K562 (cell line): ENCODE data around the gene HEMGN. TPM values are rescaled to one million over a fixed set of nuclear protein-coding genes. Genes with fewer than 3 reads are reported as not detected.

Experiments
- ATAC-seq: fragments of 200-7000 bp; cut with Tn5 transposase; 3 replicates; pipeline ENCODE4 v1.9.1; 2020; ENCODE audit warnings: moderate library complexity
- BruUV-seq: library from RNA; stranded (reverse); fragments of 400-500 nt; replicated peaks from 2 replicates; lab custom pipeline; 2021; lab: Mats Ljungman, UMichigan
- CTCF ChIA-PET: fragments of 300-600 bp; formaldehyde crosslinking; extraction: SDS; loops from one replicate; lab custom pipeline; 2021; ENCODE audit warnings: low intra/inter-chr PET ratio; lab: Yijun Ruan, JAX
- POLR2A ChIA-PET: fragments of 300-600, 350-650 bp; sonication (Branson Sonifier 250); formaldehyde crosslinking; extraction: SDS; loops from one replicate; lab custom pipeline; 2021; ENCODE audit warnings: antibody characterized with exemption, inconsistent platforms; lab: Yijun Ruan, JAX
- DNase-seq, 4 experiments: peaks; one replicate each; pipeline versions ENCODE4 v3.0.0 to v3.0.0-alpha.2; 2011 to 2018; ENCODE audit warnings: low spot score in 3 of 4, mixed read lengths in 3 of 4; ENCODE audit errors: extremely low read depth in 1 of 4
- FAIRE-seq: peaks from 2 replicates; lab custom pipeline; 2011; peaks lifted over from hg19 to GRCh38; lab: Jason Lieb, UNC
- H2AFZ ChIP-seq: 2 replicates; pipeline ENCODE4 v1.6.0; 2011; ENCODE audit warnings: low read depth, low read length, control low read depth, inconsistent platforms
- H3K27ac ChIP-seq: fragments of 200-600 bp; 3 replicates; pipeline ENCODE4 v1.8.0; 2011; ENCODE audit warnings: low read depth, mild to moderate bottlenecking, control low read depth, inconsistent platforms, low read length, moderate library complexity, mixed read lengths; ENCODE audit errors: extremely low read depth
- H3K27me3 ChIP-seq, 2 experiments: fragments of 300-600 bp in 1 of 2; 2 replicates in 1 of 2; 3 replicates in 1 of 2; pipeline versions ENCODE4 v1.6.0 to v1.8.0; 2011; ENCODE audit warnings: inconsistent platforms in 2 of 2, low read length in 2 of 2, mild to moderate bottlenecking in 1 of 2, mixed read lengths in 1 of 2, moderate library complexity in 1 of 2; ENCODE audit not compliant: control insufficient read depth in 2 of 2, insufficient read depth in 2 of 2
- H3K36me3 ChIP-seq: fragments of 300-600 bp; 3 replicates; pipeline ENCODE4 v1.8.0; 2011; ENCODE audit warnings: mild to moderate bottlenecking, low read length, inconsistent platforms; ENCODE audit not compliant: control insufficient read depth, insufficient read depth
- H3K4me1 ChIP-seq, 2 experiments: fragments of 200-600 bp in 1 of 2; replicated peaks in 1 of 2; 2 replicates in 1 of 2; 3 replicates in 1 of 2; pipeline versions ENCODE4 v1.5.1 to v1.8.0; 2011; ENCODE audit warnings: inconsistent platforms in 2 of 2, low read length in 2 of 2, mild to moderate bottlenecking in 1 of 2, mixed read lengths in 1 of 2, moderate library complexity in 1 of 2; ENCODE audit not compliant: control insufficient read depth in 2 of 2, insufficient read depth in 2 of 2
- H3K4me2 ChIP-seq: 2 replicates; pipeline ENCODE4 v1.6.1; 2011; ENCODE audit warnings: low read length, control low read depth, inconsistent platforms, mixed read lengths; ENCODE audit not compliant: insufficient read depth
- H3K4me3 ChIP-seq: fragments of 200-600 bp; sonication (generic), shearing (Covaris generic); 2 replicates; pipeline ENCODE4 v1.5.1; 2016; ENCODE audit warnings: control low read depth, inconsistent platforms
- H3K79me2 ChIP-seq: fragments of 200-600 bp; 3 replicates; pipeline ENCODE4 v1.8.0; 2011; ENCODE audit warnings: low read length, inconsistent platforms; ENCODE audit not compliant: control insufficient read depth, insufficient read depth
- H3K9ac ChIP-seq, 2 experiments: 2 replicates each; pipeline versions ENCODE4 v1.6.0 to v1.6.1; 2011; ENCODE audit warnings: low read depth in 2 of 2, low read length in 2 of 2, control low read depth in 1 of 2, inconsistent platforms in 1 of 2, mild to moderate bottlenecking in 1 of 2, mixed read lengths in 1 of 2; ENCODE audit not compliant: insufficient read depth in 1 of 2
- H3K9me1 ChIP-seq: one replicate; pipeline ENCODE4 v1.6.0; 2011; ENCODE audit warnings: inconsistent platforms, mild to moderate bottlenecking, low read length, moderate library complexity; ENCODE audit not compliant: control insufficient read depth, insufficient read depth
- H3K9me3 ChIP-seq: replicated peaks from 2 replicates; pipeline ENCODE4 v1.5.1; 2011; ENCODE audit warnings: low read depth, low read length, inconsistent platforms; ENCODE audit not compliant: control insufficient read depth, insufficient read depth
- H4K20me1 ChIP-seq: replicated peaks from 2 replicates; pipeline ENCODE4 v1.6.1; 2011; ENCODE audit warnings: low read length, inconsistent platforms, mixed read lengths; ENCODE audit not compliant: control insufficient read depth, insufficient read depth
- ASH1L ChIP-seq: fragments of 450-650 bp; IDR thresholded peaks from 2 replicates; pipeline ENCODE4 v1.6.1; 2018; ENCODE audit warnings: borderline replicate concordance, mild to moderate bottlenecking, low read depth; ENCODE audit not compliant: partially characterized antibody
- NR1H2 ChIP-seq: sonication (generic); formaldehyde crosslinking; IDR thresholded peaks from 2 replicates; pipeline ENCODE4 v1.4.0; 2020; ENCODE audit warnings: mild to moderate bottlenecking, missing genetic modification reagents
- NR4A1 ChIP-seq, 2 experiments: fragments of 250-450 bp in 1 of 2; fragments of 450-650 bp in 1 of 2; sonication (Bioruptor Pico) in 1 of 2; IDR thresholded peaks; 2 replicates each; pipeline versions ENCODE4 v1.4.0 to v1.6.1; 2016 to 2020; ENCODE audit warnings: mild to moderate bottlenecking in 2 of 2, missing compliant biosample characterization in 1 of 2, missing genetic modification characterization in 1 of 2, moderate library complexity in 1 of 2
- POLR2H ChIP-seq: IDR thresholded peaks from 2 replicates; pipeline ENCODE4 v1.6.1; 2016; ENCODE audit warnings: missing genetic modification characterization, low read depth, mild to moderate bottlenecking, control low read depth, missing compliant biosample characterization, moderate library complexity
- POLR3G ChIP-seq: IDR thresholded peaks from 2 replicates; pipeline ENCODE4 v1.6.1; 2011; ENCODE audit not compliant: insufficient read length, insufficient replicate concordance; ENCODE audit errors: extremely low read depth
- RBM15 ChIP-seq: fragments of 200-400 bp; formaldehyde crosslinking; IDR thresholded peaks from 2 replicates; pipeline ENCODE4 v1.6.1; 2018; ENCODE audit warnings: mild to moderate bottlenecking, low read length, moderate library complexity; ENCODE audit not compliant: insufficient read depth
- RFX1 ChIP-seq: fragments of 450-650 bp; IDR thresholded peaks from 2 replicates; pipeline ENCODE4 v1.6.1; 2016; ENCODE audit warnings: mild to moderate bottlenecking, moderate library complexity
- TCF3 ChIP-seq: sonication (generic); formaldehyde crosslinking; IDR thresholded peaks from 2 replicates; pipeline ENCODE4 v1.4.0; 2020; ENCODE audit warnings: mild to moderate bottlenecking, missing genetic modification reagents
- WGBS: fragments of 100-300 bp; shearing (Covaris generic); methylation state at CpG from one replicate; pipeline ENCODE4 v1.1.6; 2016; ENCODE audit warnings: low coverage, mixed read lengths; ENCODE audit not compliant: insufficient coverage; ENCODE audit errors: missing lambda C conversion rate; 5-methylcytosine and 5-hydroxymethylcytosine counted together
- in situ Hi-C: fragments of 300-500 bp; cut with MboI; formaldehyde crosslinking; loops from 4 replicates; pipeline ENCODE4 v1.15.0; 2018; ENCODE audit warnings: inconsistent platforms, mixed read lengths
- intact Hi-C: fragments of 100-400 bp; cut with micrococcal nuclease; formaldehyde crosslinking; loops from 2 replicates; pipeline ENCODE4 v1.14.2; 2022
- polyA plus RNA-seq, 8 experiments: library from polyadenylated mRNA; depleted of rRNA in 4 of 8; stranded (reverse) in 5 of 8; unstranded in 3 of 8; fragments of >200 nt; fragmentation: Nextera tagmentation in 2 of 8; fragmentation: Illumina TruSeq in 1 of 8; extraction: Ambion mirVana in 2 of 8; extraction: Trizol in 1 of 8; gene quantifications; 2 replicates each; pipeline versions ENCODE4 v1.2.1 to v1.2.3, GENCODE V29; 2011 to 2014; ENCODE audit warnings: inconsistent platforms in 1 of 8, missing spikeins in 1 of 8
- total RNA-seq, 7 experiments: library from RNA; depleted of rRNA in 6 of 7; stranded (reverse); fragments of >200 nt in 6 of 7; fragmentation: Illumina TruSeq in 2 of 7; extraction: Trizol in 2 of 7; gene quantifications; 2 replicates each; pipeline versions ENCODE4 v1.2.1 to v1.2.3, GENCODE V29; 2011 to 2021; ENCODE audit warnings: low replicate concordance in 1 of 7

Gene HEMGN
- total and polyA plus RNA-seq, 9 of the 15 experiments (the other 6 are each of a cell fraction or from before 2014, with no cell fraction given) = 56.3 to 258 (median 137) TPM

DNA sequence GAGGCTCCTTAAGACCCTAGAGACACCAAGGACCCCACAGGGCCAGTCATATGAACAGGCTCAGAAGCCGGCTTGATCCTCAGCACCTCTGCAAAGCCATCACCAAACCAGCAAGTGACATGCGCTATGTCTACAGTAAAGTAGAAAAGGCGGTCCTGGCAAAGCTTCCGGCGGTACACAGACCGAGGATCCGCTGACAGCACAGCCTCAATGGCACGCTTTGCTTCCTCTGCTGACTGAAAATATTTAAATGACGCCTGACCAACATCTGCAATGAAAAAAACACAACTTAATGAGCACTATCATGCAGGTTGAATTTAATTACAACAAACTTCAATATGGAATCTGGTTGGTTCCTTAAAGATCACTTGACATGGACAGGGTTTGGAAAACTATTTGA lies 33.2 kb downstream of the HEMGN start:
- Histone ChIP-seq H3K9me3 (no peaks in the 10 kb centered on the region), H3K27me3 (no peaks in the 10 kb centered on the region), H3K9ac (no peak overlapping the region), H3K4me3 (no peak overlapping the region), H3K4me2 (no peak overlapping the region), H3K27ac (no peak overlapping the region), H4K20me1 (no peaks in the 10 kb centered on the region)
- intact Hi-C loops (no loop called here), in situ Hi-C loops (loop anchor here (25.0 kb wide), 2 partner anchors 358 to 883 kb away; partner anchors contain the start of genes ANKS6 and TBC1D2)
- ATAC-seq = no peak
- WGBS = 95% methylated on average over 9 of the region's 9 CpGs
- CTCF ChIA-PET = no interaction called here
- POLR2A ChIA-PET = interaction anchor here (1.2 kb wide), 2 partner anchors 16 to 18 kb away, joined by 4 to 5 read pairs; partner anchors contain the start of gene TRMO
- TF ChIP-seq TCF3 (CRISPR knock-in tag) (no peak), NR4A1 (CRISPR knock-in tag; IDR thresholded peaks at IDR 0.05) (no peak), NR4A1 (tag; IDR thresholded peaks at IDR 0.05) (no peak), NR1H2 (CRISPR knock-in tag) (no peak), POLR3G (no peak), RFX1 (no peak), RBM15 (no peak), ASH1L (no peak), POLR2H (no peak)
- TF ChIP-seq, all 486 proteins: peak for 0
- no TSS peak for BruUV-seq
- Histone ChIP-seq H2AFZ (no peak overlapping the region), H3K4me1 (no peaks in the 10 kb centered on the region; a peak in 2 of 5 replicates), H3K79me2 (no peaks in the 10 kb centered on the region), H3K9me1 (no peaks in the 10 kb centered on the region), H3K36me3 (peaks cover 33% of the 10 kb centered on the region)
- no peak for DNase-seq
- FAIRE-seq = no peak
